Right renal cortex interstitium (tissue), 3 donors: Measurements from ENCODE around the gene GPRASP1. TPM values are rescaled to one million over a fixed set of nuclear protein-coding genes. Genes with fewer than 3 reads are reported as not detected.

Experiments used
- DNase-seq, 3 donors: peaks; one replicate each; pipeline ENCODE4 v3.0.0-alpha.2; 2013; ENCODE audit warnings: low read depth in 3 of 3, low spot score in 2 of 3
- polyA plus RNA-seq, 3 donors: library from polyadenylated mRNA; unstranded; fragments of 120-200 nt; gene quantifications; one replicate each; pipeline ENCODE4 v1.2.1, GENCODE V29; 2013; ENCODE audit not compliant: insufficient read length in 3 of 3

GPRASP1 gene
- polyA plus RNA-seq, 3 donors: 8.8 to 15.4 (median 11.9) TPM

DNA sequence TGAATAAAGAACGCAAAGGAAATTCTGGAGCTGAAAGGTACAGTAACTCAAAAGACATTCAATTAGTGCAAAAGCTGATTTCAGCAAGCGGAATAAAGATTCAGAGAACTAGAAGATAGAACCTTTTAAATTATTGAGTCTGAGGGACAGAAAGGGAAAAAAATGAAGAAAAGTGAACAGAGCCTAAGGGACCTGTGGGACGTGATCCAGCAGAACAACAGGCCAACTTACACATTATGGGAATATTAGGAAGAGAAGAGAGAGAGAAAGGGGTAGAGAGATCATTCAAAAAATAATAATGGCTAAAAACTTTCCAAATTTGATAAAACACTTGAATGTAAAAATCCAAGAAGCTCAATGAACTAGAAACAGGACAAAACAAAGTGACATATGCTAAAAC lies 43.5 kb downstream of the GPRASP1 start:
- no peak for DNase-seq

DNA sequence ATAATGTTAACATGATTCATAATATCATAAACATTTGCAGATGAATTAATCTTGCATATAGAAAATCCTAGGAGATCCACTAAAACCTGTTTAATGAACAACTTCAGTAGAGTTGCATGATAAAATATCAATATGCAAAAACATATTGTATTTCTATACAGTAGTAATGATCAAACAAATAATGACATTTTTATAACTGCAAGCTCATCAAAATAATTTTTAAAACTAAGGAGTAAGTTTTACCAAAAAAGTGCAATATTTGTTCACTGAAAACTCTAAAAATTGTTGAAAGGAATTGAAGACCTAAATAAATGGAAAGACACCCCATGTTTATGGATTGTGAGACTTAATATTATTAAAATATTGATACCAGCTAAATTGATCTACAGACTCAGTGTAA lies 45.0 kb downstream of the GPRASP1 start:
- no peak for DNase-seq

DNA sequence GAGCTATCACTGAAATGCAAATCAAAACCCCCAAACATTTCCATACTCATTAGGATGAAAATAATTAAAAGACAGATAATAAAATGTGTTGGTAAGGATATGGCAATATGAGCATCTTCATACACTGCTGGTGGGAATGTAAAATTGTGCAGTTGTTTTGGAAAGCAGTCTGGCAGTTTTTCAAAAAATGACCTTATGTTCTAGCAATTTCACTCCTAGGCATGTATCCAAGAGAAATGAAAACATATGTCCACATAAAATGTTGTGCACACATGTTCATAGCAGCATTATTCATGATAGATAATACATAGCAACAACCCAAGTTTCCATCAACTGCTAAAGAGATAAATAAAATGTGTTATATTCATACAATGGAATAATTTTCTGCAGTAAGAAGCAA lies 46.2 kb downstream of the GPRASP1 start:
- no peak for DNase-seq

Other genes with a start within 250 kb of the GPRASP1 start
- 1 to 10 TPM in 1 of 3 donors, under 1 TPM in 2; 0.69 to 1.5 (median 0.79) TPM for gene NXF2B, start 211.5 kb upstream of the GPRASP1 start, polyA plus RNA-seq
- gene TCP11X2, start 179.7 kb upstream of the GPRASP1 start, polyA plus RNA-seq: 1 to 10 TPM in 2 of 3 donors, under 1 TPM in 1; 0.68 to 2.2 (median 1.2) TPM
- gene TMSB15A, start 134.7 kb upstream of the GPRASP1 start, polyA plus RNA-seq: 10 to 100 TPM; 67.2 to 72.7 (median 72.1) TPM
- gene ARMCX5, start 52.0 kb upstream of the GPRASP1 start, polyA plus RNA-seq: 10 to 100 TPM; 16.2 to 17.2 (median 16.7) TPM
- gene GPRASP2, start 61.0 kb downstream of the GPRASP1 start, polyA plus RNA-seq: 10 to 100 TPM; 38.5 to 44.3 (median 38.6) TPM
- gene GPRASP3, start 69.3 kb downstream of the GPRASP1 start, polyA plus RNA-seq: 10 to 100 TPM; 16.9 to 19.8 (median 18.9) TPM